Sigmoid colon (tissue), 7 donors: ENCODE measurements around the gene KCNJ15. TPM values are rescaled to one million over a fixed set of nuclear protein-coding genes. Genes with fewer than 3 reads are reported as not detected.

Experiments
- DNase-seq: peaks from one replicate; pipeline ENCODE4 v3.0.0-alpha.2; 2019
- H3K27ac ChIP-seq, 4 donors: fragments of 200-600 bp; sonication (generic); one replicate each; pipeline ENCODE4 v1.5.1; 2016 to 2019; ENCODE audit warnings: mild to moderate bottlenecking in 1 of 4
- H3K27me3 ChIP-seq, 3 donors: fragments of 200-600 bp; sonication (generic); one replicate each; pipeline ENCODE4 v1.5.1; 2019; ENCODE audit warnings: mild to moderate bottlenecking in 1 of 3
- H3K36me3 ChIP-seq, 4 donors: fragments of 200-600 bp; sonication (generic); one replicate each; pipeline ENCODE4 v1.5.1; 2016 to 2019
- H3K4me1 ChIP-seq, 4 donors: fragments of 200-600 bp; sonication (generic); one replicate each; pipeline ENCODE4 v1.5.1; 2017 to 2019
- H3K4me3 ChIP-seq, 4 donors: fragments of 200-600 bp; sonication (generic); one replicate each; pipeline ENCODE4 v1.5.1; 2017 to 2019; ENCODE audit warnings: mild to moderate bottlenecking in 2 of 4, moderate library complexity in 1 of 4
- H3K9me3 ChIP-seq, 4 donors: fragments of 200-600 bp in 3 of 4; sonication (generic) in 3 of 4; one replicate each; pipeline versions ENCODE4 v1.5.1 to v1.6.1; 2013 to 2019
- CTCF ChIP-seq, 4 experiments: fragments of 450-650 bp in 3 of 4; fragments of 200-600 bp in 1 of 4; IDR thresholded peaks; one replicate each; pipeline ENCODE4 v1.5.1; 2016 to 2019; ENCODE audit warnings: antibody characterized with exemption in 4 of 4, mild to moderate bottlenecking in 3 of 4, moderate library complexity in 2 of 4
- EP300 ChIP-seq, 4 donors: sonication (generic); formaldehyde crosslinking; IDR thresholded peaks; one replicate each; pipeline ENCODE4 v1.6.1; 2017; ENCODE audit warnings: antibody characterized with exemption in 4 of 4
- POLR2A ChIP-seq, 2 donors: fragments of 450-650 bp; IDR thresholded peaks; one replicate each; pipeline ENCODE4 v1.6.1; 2016; ENCODE audit warnings: antibody characterized with exemption in 2 of 2, mild to moderate bottlenecking in 2 of 2, moderate library complexity in 2 of 2
- POLR2AphosphoS5 ChIP-seq, 4 donors: sonication (generic); formaldehyde crosslinking; IDR thresholded peaks; one replicate each; pipeline ENCODE4 v1.6.1; 2017; ENCODE audit warnings: antibody characterized with exemption in 4 of 4
- WGBS, 2 donors: extraction: QIAGEN DNeasy Blood & Tissue Kit; methylation state at CpG; one replicate each; pipeline ENCODE4 v1.1.7; 2013; 5-methylcytosine and 5-hydroxymethylcytosine counted together
- intact Hi-C: fragments of 100-400 bp; cut with DNase I; formaldehyde crosslinking; loops from one replicate; pipeline ENCODE4 v1.15.1; 2023
- polyA plus RNA-seq, 3 donors: library from polyadenylated mRNA; stranded (reverse); fragments of 200-250 nt; gene quantifications; one replicate each; pipeline ENCODE4 v1.2.3, GENCODE V29; 2013
- total RNA-seq, 4 donors: library from RNA; depleted of rRNA; stranded (reverse); fragments of >200 nt; gene quantifications; one replicate each; pipeline ENCODE4 v1.1.0, GENCODE V29; 2016
- donor health status: healthy with polysubstance abuse.
- donor health status: Bipolar disorder and iron deficiency.
- donor health status: healthy.

The KCNJ15 gene
- total and polyA plus RNA-seq, 7 donors: 0.22 to 0.60 (median 0.49) TPM; not detected in 4

GRCh38 chr21:38257667-38258066 lies 876 bp downstream of the KCNJ15 start:
- TF ChIP-seq POLR2AphosphoS5 (IDR thresholded peaks at IDR 0.05): no peak
- TF ChIP-seq EP300 (IDR thresholded peaks at IDR 0.05): no peak
- no peak for TF ChIP-seq CTCF (IDR thresholded peaks at IDR 0.05)
- TF ChIP-seq POLR2A (IDR thresholded peaks at IDR 0.05): no peak
- no peaks in the 10 kb centered on the region for H3K4me1 ChIP-seq
- intact Hi-C loops: no loop called here
- H3K9me3 ChIP-seq: no peaks in the 10 kb centered on the region
- no peak for DNase-seq
- H3K36me3 ChIP-seq: no peaks in the 10 kb centered on the region
- peaks cover 0 to 36% (median 0%) of the 10 kb centered on the region in 3 donors for H3K27me3 ChIP-seq
- no peak overlapping the region for H3K27ac ChIP-seq
- H3K4me3 ChIP-seq: no peak overlapping the region
- 37 to 73% methylated on average over 5 of the region's 5 CpGs for WGBS, 2 donors

- Histone ChIP-seq H3K36me3 (no peaks in the 10 kb centered on the region), H3K9me3 (no peaks in the 10 kb centered on the region), H3K27ac (no peak overlapping the region), H3K27me3 (peaks cover 0 to 36% (median 0%) of the 10 kb centered on the region in 3 donors), H3K4me1 (no peaks in the 10 kb centered on the region), H3K4me3 (no peak overlapping the region)
- WGBS, 2 donors: 56 to 61% methylated on average over 17 of the region's 17 CpGs
- TF ChIP-seq POLR2AphosphoS5 (IDR thresholded peaks at IDR 0.05) (no peak), POLR2A (IDR thresholded peaks at IDR 0.05) (no peak), EP300 (IDR thresholded peaks at IDR 0.05) (no peak), CTCF (IDR thresholded peaks at IDR 0.05) (no peak)
- no peak for DNase-seq
- intact Hi-C loops: no loop called here
Measured at GRCh38 chr21:38258521-38259485, 2.0 kb downstream of the KCNJ15 start.

- no peak for DNase-seq
- Histone ChIP-seq H3K27me3 (peaks cover 0 to 36% (median 0%) of the 10 kb centered on the region in 3 donors), H3K27ac (no peak overlapping the region), H3K4me1 (no peaks in the 10 kb centered on the region), H3K4me3 (no peak overlapping the region), H3K36me3 (no peaks in the 10 kb centered on the region), H3K9me3 (no peaks in the 10 kb centered on the region)
- intact Hi-C loops: no loop called here
- WGBS, 2 donors: 22 to 75% methylated on average over 2 of the region's 2 CpGs
- TF ChIP-seq CTCF (IDR thresholded peaks at IDR 0.05) (no peak), POLR2A (IDR thresholded peaks at IDR 0.05) (no peak), EP300 (IDR thresholded peaks at IDR 0.05) (no peak), POLR2AphosphoS5 (IDR thresholded peaks at IDR 0.05) (no peak)
Measured at GRCh38 chr21:38259665-38260064, 2.9 kb downstream of the KCNJ15 start.

- no peaks in the 10 kb centered on the region for H3K9me3 ChIP-seq
Measured at GRCh38 chr21:38260426-38260825, 3.6 kb downstream of the KCNJ15 start.

More at GRCh38 chr21:38260426-38260825, 3.6 kb downstream of the KCNJ15 start:
- intact Hi-C loops: no loop called here
- Histone ChIP-seq H3K4me1 (no peaks in the 10 kb centered on the region), H3K27ac (no peak overlapping the region), H3K4me3 (no peak overlapping the region), H3K36me3 (no peaks in the 10 kb centered on the region), H3K27me3 (peaks cover 0 to 30% (median 0%) of the 10 kb centered on the region in 3 donors)
- no peak for DNase-seq
- WGBS, 2 donors: 91 to 92% methylated on average over 6 of the region's 6 CpGs
- TF ChIP-seq POLR2AphosphoS5 (IDR thresholded peaks at IDR 0.05) (no peak), CTCF (IDR thresholded peaks at IDR 0.05) (no peak), EP300 (IDR thresholded peaks at IDR 0.05) (no peak), POLR2A (IDR thresholded peaks at IDR 0.05) (no peak)
